GM23338 (cell line): Measurements from ENCODE around the gene NINJ1. TPM values are rescaled to one million over a fixed set of nuclear protein-coding genes. Genes with fewer than 3 reads are reported as not detected.

ENCODE experiments used
- ATAC-seq: fragments of 200-7000 bp; cut with Tn5 transposase; 3 replicates; pipeline ENCODE4 v1.9.1; 2020
- DNase-seq: peaks from one replicate; pipeline ENCODE4 v3.0.0-alpha.2; 2015; ENCODE audit warnings: low spot score
- H2AFZ ChIP-seq: fragments of 200-600 bp; sonication (generic); 2 replicates; pipeline ENCODE4 v1.8.0; 2016; ENCODE audit warnings: antibody characterized with exemption, mild to moderate bottlenecking, moderate library complexity
- H3F3A ChIP-seq: fragments of 200-600 bp; sonication (generic); replicated peaks from 2 replicates; pipeline ENCODE4 v1.8.0; 2017; ENCODE audit warnings: antibody characterized with exemption, mixed run types, low read depth
- H3K27ac ChIP-seq: fragments of 200-600 bp; sonication (generic); 2 replicates; pipeline ENCODE4 v1.6.1; 2016; ENCODE audit warnings: low read depth
- H3K27me3 ChIP-seq: fragments of 200-600 bp; sonication (generic); 2 replicates; pipeline ENCODE4 v1.8.0; 2016; ENCODE audit warnings: mild to moderate bottlenecking, mixed run types, moderate library complexity; ENCODE audit not compliant: insufficient read depth
- H3K36me3 ChIP-seq: fragments of 200-600 bp; sonication (generic); 2 replicates; pipeline ENCODE4 v1.8.0; 2016; ENCODE audit warnings: mild to moderate bottlenecking; ENCODE audit not compliant: insufficient read depth
- H3K4me1 ChIP-seq: fragments of 200-600 bp; sonication (generic); 2 replicates; pipeline ENCODE4 v1.8.0; 2016; ENCODE audit warnings: mild to moderate bottlenecking, moderate library complexity; ENCODE audit not compliant: insufficient read depth
- H3K4me2 ChIP-seq: fragments of 200-600 bp; sonication (generic); 2 replicates; pipeline ENCODE4 v1.7.1; 2017; ENCODE audit warnings: mixed run types
- H3K4me3 ChIP-seq: fragments of 200-600 bp; sonication (generic); 2 replicates; pipeline ENCODE4 v1.6.1; 2016; ENCODE audit warnings: mixed run types
- H3K79me2 ChIP-seq: fragments of 200-600 bp; sonication (generic); replicated peaks from 2 replicates; pipeline ENCODE4 v1.8.0; 2017; ENCODE audit warnings: mild to moderate bottlenecking; ENCODE audit not compliant: insufficient read depth
- H3K9me2 ChIP-seq: fragments of 200-600 bp; sonication (generic); 2 replicates; pipeline ENCODE4 v1.8.0; 2017; ENCODE audit not compliant: insufficient read depth
- H4K20me1 ChIP-seq: fragments of 200-600 bp; sonication (generic); replicated peaks from 2 replicates; pipeline ENCODE4 v1.8.0; 2017; ENCODE audit warnings: mild to moderate bottlenecking; ENCODE audit not compliant: insufficient read depth
- H3K27ac Mint-ChIP-seq: 2 replicates; pipeline ENCODE4 v1.8.0; 2020; ENCODE audit warnings: inconsistent platforms, mild to moderate bottlenecking, moderate library complexity, mixed read lengths
- H3K27me3 Mint-ChIP-seq: 3 replicates; pipeline ENCODE4 v1.8.0; 2022; ENCODE audit warnings: low read depth, mild to moderate bottlenecking, moderate library complexity, mixed read lengths, inconsistent platforms; ENCODE audit not compliant: insufficient read depth, poor library complexity
- H3K36me3 Mint-ChIP-seq: 3 replicates; pipeline ENCODE4 v1.8.0; 2021; ENCODE audit warnings: low read depth, mild to moderate bottlenecking, inconsistent platforms, moderate library complexity, mixed read lengths
- H3K4me1 Mint-ChIP-seq: 3 replicates; pipeline ENCODE4 v1.8.0; 2020; ENCODE audit warnings: mild to moderate bottlenecking, inconsistent platforms, mixed read lengths
- H3K4me3 Mint-ChIP-seq: 3 replicates; pipeline ENCODE4 v1.8.0; 2021; ENCODE audit warnings: moderate library complexity, mild to moderate bottlenecking, inconsistent platforms, mixed read lengths
- H3K9me3 Mint-ChIP-seq: 3 replicates; pipeline ENCODE4 v1.8.0; 2020; ENCODE audit warnings: moderate library complexity, mild to moderate bottlenecking, inconsistent platforms, mixed read lengths
- CREB1 ChIP-seq: fragments of 250-450 bp; sonication (Bioruptor Pico); IDR thresholded peaks from 2 replicates; pipeline ENCODE4 v1.5.0; 2020; ENCODE audit warnings: low read depth, mild to moderate bottlenecking, moderate library complexity
- EZH2 ChIP-seq: fragments of 200-600 bp; sonication (generic); IDR thresholded peaks from one replicate; pipeline ENCODE4 v1.8.0; 2017; ENCODE audit warnings: antibody characterized with exemption, mild to moderate bottlenecking, low read depth; ENCODE audit not compliant: unreplicated experiment
- EZH2phosphoT487 ChIP-seq: fragments of 200-600 bp; sonication (generic); IDR thresholded peaks from one replicate; pipeline ENCODE4 v1.8.1; 2018; ENCODE audit warnings: antibody characterized with exemption; ENCODE audit not compliant: unreplicated experiment
- JUNB ChIP-seq: IDR thresholded peaks from one replicate; pipeline ENCODE4 v1.6.1; 2016; ENCODE audit warnings: antibody characterized with exemption; ENCODE audit not compliant: unreplicated experiment
- NANOG ChIP-seq: IDR thresholded peaks from 2 replicates; pipeline ENCODE4 v1.6.1; 2016; ENCODE audit warnings: antibody characterized with exemption, borderline replicate concordance
- ZNF114 ChIP-seq: fragments of 250-450 bp; sonication (Bioruptor Pico); IDR thresholded peaks from 2 replicates; pipeline ENCODE4 v1.5.0; 2020; ENCODE audit warnings: mild to moderate bottlenecking, moderate library complexity
- ZNF331 ChIP-seq: fragments of 250-450 bp; sonication (Bioruptor Pico); IDR thresholded peaks from 2 replicates; pipeline ENCODE4 v1.5.0; 2020; ENCODE audit warnings: low read depth, mild to moderate bottlenecking, moderate library complexity
- polyA plus RNA-seq: library from polyadenylated mRNA; unstranded; fragments of >200 nt; fragmentation: Nextera tagmentation; extraction: Ambion mirVana; gene quantifications from 2 replicates; pipeline ENCODE4 v1.2.1, GENCODE V29; 2016
- total RNA-seq: library from RNA; depleted of rRNA; stranded (reverse); fragments of >200 nt; shearing (Covaris generic); gene quantifications from 2 replicates; pipeline ENCODE4 v1.2.3, GENCODE V29; 2014
- TF ChIP-seq, protein P1 (sequence below): fragments of 250-450 bp; sonication (Bioruptor Pico); IDR thresholded peaks from 2 replicates; pipeline ENCODE4 v1.5.0; 2020; ENCODE audit warnings: mild to moderate bottlenecking, moderate library complexity
- TF ChIP-seq, protein P2 (sequence below): IDR thresholded peaks from 2 replicates; pipeline ENCODE4 v1.6.1; 2016; ENCODE audit warnings: antibody characterized with exemption

The NINJ1 gene
- total and polyA plus RNA-seq, 2 experiments from 2014 or later = 36.3 to 39.7 TPM

DNA sequence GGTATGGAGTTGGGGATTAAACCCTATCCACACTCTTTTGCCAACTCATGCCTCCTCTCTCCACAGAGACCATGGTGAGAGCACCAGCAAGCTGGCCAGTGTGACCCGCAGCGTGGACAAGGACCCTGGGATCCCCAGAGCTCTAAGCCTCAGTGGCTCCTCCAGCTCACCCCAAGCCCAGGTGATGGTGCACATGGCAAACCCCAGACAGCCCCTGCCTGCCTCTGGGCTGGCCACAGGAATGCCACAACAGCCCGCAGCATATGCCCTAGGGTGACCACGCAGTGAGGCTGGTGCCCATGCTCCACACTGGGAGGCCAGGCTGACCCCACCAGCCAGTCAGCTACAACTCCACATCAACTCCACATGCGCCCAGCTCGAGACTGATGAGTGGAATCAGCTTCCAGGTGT is 49.6 kb downstream of the NINJ1 start (continued):
- TF ChIP-seq, protein P1, sequence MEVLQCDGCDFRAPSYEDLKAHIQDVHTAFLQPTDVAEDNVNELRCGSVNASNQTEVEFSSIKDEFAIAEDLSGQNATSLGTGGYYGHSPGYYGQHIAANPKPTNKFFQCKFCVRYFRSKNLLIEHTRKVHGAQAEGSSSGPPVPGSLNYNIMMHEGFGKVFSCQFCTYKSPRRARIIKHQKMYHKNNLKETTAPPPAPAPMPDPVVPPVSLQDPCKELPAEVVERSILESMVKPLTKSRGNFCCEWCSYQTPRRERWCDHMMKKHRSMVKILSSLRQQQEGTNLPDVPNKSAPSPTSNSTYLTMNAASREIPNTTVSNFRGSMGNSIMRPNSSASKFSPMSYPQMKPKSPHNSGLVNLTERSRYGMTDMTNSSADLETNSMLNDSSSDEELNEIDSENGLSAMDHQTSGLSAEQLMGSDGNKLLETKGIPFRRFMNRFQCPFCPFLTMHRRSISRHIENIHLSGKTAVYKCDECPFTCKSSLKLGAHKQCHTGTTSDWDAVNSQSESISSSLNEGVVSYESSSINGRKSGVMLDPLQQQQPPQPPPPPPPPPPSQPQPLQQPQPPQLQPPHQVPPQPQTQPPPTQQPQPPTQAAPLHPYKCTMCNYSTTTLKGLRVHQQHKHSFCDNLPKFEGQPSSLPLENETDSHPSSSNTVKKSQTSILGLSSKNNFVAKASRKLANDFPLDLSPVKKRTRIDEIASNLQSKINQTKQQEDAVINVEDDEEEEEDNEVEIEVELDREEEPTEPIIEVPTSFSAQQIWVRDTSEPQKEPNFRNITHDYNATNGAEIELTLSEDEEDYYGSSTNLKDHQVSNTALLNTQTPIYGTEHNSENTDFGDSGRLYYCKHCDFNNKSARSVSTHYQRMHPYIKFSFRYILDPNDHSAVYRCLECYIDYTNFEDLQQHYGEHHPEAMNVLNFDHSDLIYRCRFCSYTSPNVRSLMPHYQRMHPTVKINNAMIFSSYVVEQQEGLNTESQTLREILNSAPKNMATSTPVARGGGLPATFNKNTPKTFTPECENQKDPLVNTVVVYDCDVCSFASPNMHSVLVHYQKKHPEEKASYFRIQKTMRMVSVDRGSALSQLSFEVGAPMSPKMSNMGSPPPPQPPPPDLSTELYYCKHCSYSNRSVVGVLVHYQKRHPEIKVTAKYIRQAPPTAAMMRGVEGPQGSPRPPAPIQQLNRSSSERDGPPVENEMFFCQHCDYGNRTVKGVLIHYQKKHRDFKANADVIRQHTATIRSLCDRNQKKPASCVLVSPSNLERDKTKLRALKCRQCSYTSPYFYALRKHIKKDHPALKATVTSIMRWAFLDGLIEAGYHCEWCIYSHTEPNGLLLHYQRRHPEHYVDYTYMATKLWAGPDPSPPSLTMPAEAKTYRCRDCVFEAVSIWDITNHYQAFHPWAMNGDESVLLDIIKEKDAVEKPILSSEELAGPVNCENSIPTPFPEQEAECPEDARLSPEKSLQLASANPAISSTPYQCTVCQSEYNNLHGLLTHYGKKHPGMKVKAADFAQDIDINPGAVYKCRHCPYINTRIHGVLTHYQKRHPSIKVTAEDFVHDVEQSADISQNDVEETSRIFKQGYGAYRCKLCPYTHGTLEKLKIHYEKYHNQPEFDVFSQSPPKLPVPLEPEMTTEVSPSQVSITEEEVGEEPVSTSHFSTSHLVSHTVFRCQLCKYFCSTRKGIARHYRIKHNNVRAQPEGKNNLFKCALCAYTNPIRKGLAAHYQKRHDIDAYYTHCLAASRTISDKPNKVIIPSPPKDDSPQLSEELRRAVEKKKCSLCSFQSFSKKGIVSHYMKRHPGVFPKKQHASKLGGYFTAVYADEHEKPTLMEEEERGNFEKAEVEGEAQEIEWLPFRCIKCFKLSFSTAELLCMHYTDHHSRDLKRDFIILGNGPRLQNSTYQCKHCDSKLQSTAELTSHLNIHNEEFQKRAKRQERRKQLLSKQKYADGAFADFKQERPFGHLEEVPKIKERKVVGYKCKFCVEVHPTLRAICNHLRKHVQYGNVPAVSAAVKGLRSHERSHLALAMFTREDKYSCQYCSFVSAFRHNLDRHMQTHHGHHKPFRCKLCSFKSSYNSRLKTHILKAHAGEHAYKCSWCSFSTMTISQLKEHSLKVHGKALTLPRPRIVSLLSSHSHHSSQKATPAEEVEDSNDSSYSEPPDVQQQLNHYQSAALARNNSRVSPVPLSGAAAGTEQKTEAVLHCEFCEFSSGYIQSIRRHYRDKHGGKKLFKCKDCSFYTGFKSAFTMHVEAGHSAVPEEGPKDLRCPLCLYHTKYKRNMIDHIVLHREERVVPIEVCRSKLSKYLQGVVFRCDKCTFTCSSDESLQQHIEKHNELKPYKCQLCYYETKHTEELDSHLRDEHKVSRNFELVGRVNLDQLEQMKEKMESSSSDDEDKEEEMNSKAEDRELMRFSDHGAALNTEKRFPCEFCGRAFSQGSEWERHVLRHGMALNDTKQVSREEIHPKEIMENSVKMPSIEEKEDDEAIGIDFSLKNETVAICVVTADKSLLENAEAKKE = no peak
- TF ChIP-seq EZH2phosphoT487 = no peak
- TF ChIP-seq, protein P2, sequence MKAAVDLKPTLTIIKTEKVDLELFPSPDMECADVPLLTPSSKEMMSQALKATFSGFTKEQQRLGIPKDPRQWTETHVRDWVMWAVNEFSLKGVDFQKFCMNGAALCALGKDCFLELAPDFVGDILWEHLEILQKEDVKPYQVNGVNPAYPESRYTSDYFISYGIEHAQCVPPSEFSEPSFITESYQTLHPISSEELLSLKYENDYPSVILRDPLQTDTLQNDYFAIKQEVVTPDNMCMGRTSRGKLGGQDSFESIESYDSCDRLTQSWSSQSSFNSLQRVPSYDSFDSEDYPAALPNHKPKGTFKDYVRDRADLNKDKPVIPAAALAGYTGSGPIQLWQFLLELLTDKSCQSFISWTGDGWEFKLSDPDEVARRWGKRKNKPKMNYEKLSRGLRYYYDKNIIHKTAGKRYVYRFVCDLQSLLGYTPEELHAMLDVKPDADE = no peak
- TF ChIP-seq CREB1 (CRISPR knock-in tag) = no peak
- TF ChIP-seq ZNF114 (CRISPR knock-in tag) = no peak
- TF ChIP-seq JUNB = no peak
- no peak for TF ChIP-seq NANOG

DNA sequence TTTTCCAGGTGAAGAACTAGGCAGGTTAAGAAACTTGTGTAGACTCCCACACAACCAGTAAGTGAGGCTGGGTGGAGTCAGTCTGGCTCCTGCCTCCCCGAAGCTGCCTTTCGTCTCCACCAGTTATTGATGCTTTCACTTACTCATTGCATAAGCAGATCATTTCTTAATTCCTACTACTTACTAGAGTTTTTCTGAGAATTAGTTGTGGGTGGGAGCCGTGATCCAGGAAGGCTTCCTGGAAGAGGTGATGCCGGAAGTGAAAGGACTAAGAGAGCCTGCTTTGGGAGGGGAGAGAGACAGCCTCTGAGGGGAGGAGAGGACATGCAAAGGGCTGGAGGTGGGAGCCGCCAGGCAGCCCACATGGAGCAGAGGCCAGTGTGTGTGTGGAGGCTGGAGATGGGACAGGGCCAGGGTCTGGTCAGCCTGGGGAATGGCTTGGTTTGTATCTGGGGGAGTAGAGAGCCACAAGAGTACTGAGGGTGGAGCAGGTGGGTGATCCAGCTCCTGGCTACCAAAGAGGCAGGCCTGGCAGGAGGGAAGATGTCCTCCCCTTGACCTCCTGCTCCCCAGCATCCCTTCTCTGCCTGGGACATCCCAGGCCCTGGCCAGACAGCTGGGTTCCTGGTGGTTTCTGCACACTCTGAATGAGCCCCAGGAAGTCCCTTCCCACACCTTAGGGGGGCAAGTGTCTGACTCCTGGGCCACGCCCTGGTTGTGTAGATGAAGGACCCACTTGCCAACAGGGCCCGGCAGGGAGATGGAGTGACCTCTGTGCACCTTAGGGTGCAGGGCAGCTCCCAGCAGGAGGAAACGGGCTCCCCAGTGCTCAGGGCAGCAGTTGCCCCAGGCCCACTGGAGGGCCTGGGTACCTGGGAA is 50.2 kb downstream of the NINJ1 start:
- Mint-ChIP-seq H3K4me1 (peaks cover 4% of the 10 kb centered on the region; the same call in 1 of the 3 replicates), H3K27ac (no peak overlapping the region), H3K4me3 (no peak overlapping the region), H3K9me3 (peaks cover 10% of the 10 kb centered on the region; the same call in 2 of the 3 replicates), H3K27me3 (peaks cover 4% of the 10 kb centered on the region), H3K36me3 (peaks cover 10% of the 10 kb centered on the region)
- DNase-seq (no peak), ATAC-seq (no peak)
- H3K27me3 ChIP-seq = no peaks in the 10 kb centered on the region
- no peak overlapping the region for H3K27ac ChIP-seq
- H3K4me2 ChIP-seq = no peak overlapping the region
- H2AFZ ChIP-seq = no peak overlapping the region
- no peaks in the 10 kb centered on the region for H3K9me2 ChIP-seq
- H3K36me3 ChIP-seq = no peaks in the 10 kb centered on the region
- H3K4me3 ChIP-seq = no peak overlapping the region
- H3K4me1 ChIP-seq = no peaks in the 10 kb centered on the region
- no peaks in the 10 kb centered on the region for H4K20me1 ChIP-seq
- H3K79me2 ChIP-seq = no peaks in the 10 kb centered on the region
- no peaks in the 10 kb centered on the region for H3F3A ChIP-seq
- TF ChIP-seq EZH2 (no peak), CREB1 (CRISPR knock-in tag) (no peak), ZNF331 (CRISPR knock-in tag) (no peak)
